RWPE1 (cell line): Measurements from ENCODE around the gene GNAQ.
"Not testable (repeated sequence)": the region's sequence is repeated elsewhere in the genome, so short reads cannot be mapped to it uniquely, and the experiment has no call there.

Experiments
- CTCF ChIA-PET: fragments of 350-600 bp; sonication (Branson Sonifier 250); formaldehyde crosslinking; extraction: SDS; loops from one replicate; lab custom pipeline; 2021; lab: Yijun Ruan, JAX
- POLR2A ChIA-PET: fragments of 400-600 bp; formaldehyde crosslinking; extraction: SDS; loops from one replicate; lab custom pipeline; 2020; ENCODE audit warnings: antibody characterized with exemption; ENCODE audit not compliant: low non-redundant PET; lab: Yijun Ruan, JAX
- DNase-seq: peaks from one replicate; pipeline ENCODE4 v3.0.0; 2012; ENCODE audit warnings: low spot score
- H3K27ac ChIP-seq: fragments of 450-650 bp; 2 replicates; pipeline ENCODE4 v1.5.1; 2017
- CTCF ChIP-seq: fragments of 450-650 bp; conservative IDR thresholded peaks from 2 replicates; pipeline ENCODE4 v1.5.1; 2017; ENCODE audit warnings: low read depth, mild to moderate bottlenecking

The GNAQ gene

GRCh38 chr9:77708064-77708815 lies 323.4 kb downstream of the GNAQ start:
- POLR2A ChIA-PET, result no interaction called here
- CTCF ChIA-PET, result no interaction called here
- no peak overlapping the region for H3K27ac ChIP-seq
- no peak for DNase-seq
- no peak for TF ChIP-seq CTCF

GRCh38 chr9:77707383-77708063 lies 324.1 kb downstream of the GNAQ start:
- CTCF ChIA-PET, result no interaction called here
- peak; percentile 93 for DNase-seq
- no peak overlapping the region for H3K27ac ChIP-seq
- no peak for TF ChIP-seq CTCF
- POLR2A ChIA-PET, result no interaction called here

- no peak overlapping the region for H3K27ac ChIP-seq
- ChIA-PET POLR2A (no interaction called here), CTCF (no interaction called here)
- no peak for DNase-seq
- no peak for TF ChIP-seq CTCF
These were observed 326.0 kb downstream of the GNAQ start for GRCh38 chr9:77705636-77706035.

- not testable (repeated sequence) for DNase-seq, H3K27ac ChIP-seq
- POLR2A ChIA-PET, result interaction anchor here (0.6 kb wide), 1 partner anchor 31 kb away, joined by 3 read pairs; no protein-coding TSS in a partner anchor
- CTCF ChIA-PET, result interaction anchor here (0.7 kb wide), 1 partner anchor 933 kb away, joined by 3 read pairs; no protein-coding TSS in a partner anchor
These were observed 328.9 kb downstream of the GNAQ start for GRCh38 chr9:77702521-77703390.

- no peak for DNase-seq
- CTCF ChIA-PET, result interaction anchor here (0.6 to 1.6 kb wide), 2 partner anchors 8 to 1920 kb away, joined by 3 to 5 read pairs; no protein-coding TSS in a partner anchor
- H3K27ac ChIP-seq, result no peak overlapping the region
- POLR2A ChIA-PET, result no interaction called here
- no peak for TF ChIP-seq CTCF
These were observed 334.2 kb downstream of the GNAQ start for GRCh38 chr9:77697238-77697984.

- DNase-seq, CTCF ChIA-PET, H3K27ac ChIP-seq: not testable (repeated sequence)
- POLR2A ChIA-PET, result interaction anchor here (0.6 kb wide), 1 partner anchor 137 kb away, joined by 5 read pairs; no protein-coding TSS in a partner anchor
These were observed 340.9 kb downstream of the GNAQ start for GRCh38 chr9:77690723-77691122.

GRCh38 chr9:77690119-77690518 lies 341.5 kb downstream of the GNAQ start:
- CTCF ChIA-PET, result interaction anchor here (0.6 to 1.5 kb wide), 3 partner anchors 8 to 257 kb away, joined by 3 to 5 read pairs (median 3); no protein-coding TSS in a partner anchor
- POLR2A ChIA-PET, DNase-seq: not testable (repeated sequence)

GRCh38 chr9:77687737-77688136 lies 343.9 kb downstream of the GNAQ start:
- CTCF ChIA-PET, result interaction anchor here (0.6 kb wide), 1 partner anchor 346 kb away, joined by 12 read pairs; no protein-coding TSS in a partner anchor
- DNase-seq, H3K27ac ChIP-seq, POLR2A ChIA-PET: not testable (repeated sequence)

More at GRCh38 chr9:77690119-77690518, 341.5 kb downstream of the GNAQ start:
- H3K27ac ChIP-seq, result not testable (repeated sequence)
